Measurements from ENCODE around the gene IGFBP3.
A peak's percentile ranks its signal among the peaks of the same experiment; 100 is the strongest.

IGFBP3 gene

DNA sequence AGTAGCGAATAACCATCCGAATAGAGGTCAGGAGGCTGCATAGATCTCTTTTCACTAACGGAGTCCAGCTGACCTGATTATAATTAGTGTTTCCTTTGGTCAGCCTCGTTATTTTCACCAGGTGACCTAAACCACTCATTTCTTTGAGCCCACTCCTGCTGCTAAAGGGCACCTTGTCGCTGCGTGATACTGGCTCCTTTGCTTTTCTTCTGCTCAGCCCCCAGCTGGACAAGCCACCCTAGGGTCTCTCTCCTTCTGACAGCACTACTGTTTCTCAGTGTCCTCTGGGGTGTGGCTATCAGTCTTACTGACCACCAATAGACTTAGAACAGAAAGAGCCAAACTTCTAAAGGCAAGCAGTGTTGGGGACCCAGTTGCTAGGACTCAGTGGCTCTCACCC is 2.7 kb upstream of the IGFBP3 start:
- H3K9me3 ChIP-seq (ENCODE audit: control insufficient read depth, low read length), result no peaks in the 10 kb centered on the region
- H3K79me2 ChIP-seq, result no peaks in the 10 kb centered on the region
- H2AFZ ChIP-seq, result no peak overlapping the region
- no peak overlapping the region for H3K9ac ChIP-seq
- H3K4me1 ChIP-seq, result no peaks in the 10 kb centered on the region
- no peaks in the 10 kb centered on the region for H3K36me3 ChIP-seq (ENCODE audit: control insufficient read depth, insufficient read depth, low read length)
- no peaks in the 10 kb centered on the region for H3K27me3 ChIP-seq (ENCODE audit: control insufficient read depth, insufficient read depth, low read length)
- no peak overlapping the region for H3K27ac ChIP-seq
- H3K4me2 ChIP-seq (ENCODE audit: low read length), result no peak overlapping the region
- TF ChIP-seq, protein P1, sequence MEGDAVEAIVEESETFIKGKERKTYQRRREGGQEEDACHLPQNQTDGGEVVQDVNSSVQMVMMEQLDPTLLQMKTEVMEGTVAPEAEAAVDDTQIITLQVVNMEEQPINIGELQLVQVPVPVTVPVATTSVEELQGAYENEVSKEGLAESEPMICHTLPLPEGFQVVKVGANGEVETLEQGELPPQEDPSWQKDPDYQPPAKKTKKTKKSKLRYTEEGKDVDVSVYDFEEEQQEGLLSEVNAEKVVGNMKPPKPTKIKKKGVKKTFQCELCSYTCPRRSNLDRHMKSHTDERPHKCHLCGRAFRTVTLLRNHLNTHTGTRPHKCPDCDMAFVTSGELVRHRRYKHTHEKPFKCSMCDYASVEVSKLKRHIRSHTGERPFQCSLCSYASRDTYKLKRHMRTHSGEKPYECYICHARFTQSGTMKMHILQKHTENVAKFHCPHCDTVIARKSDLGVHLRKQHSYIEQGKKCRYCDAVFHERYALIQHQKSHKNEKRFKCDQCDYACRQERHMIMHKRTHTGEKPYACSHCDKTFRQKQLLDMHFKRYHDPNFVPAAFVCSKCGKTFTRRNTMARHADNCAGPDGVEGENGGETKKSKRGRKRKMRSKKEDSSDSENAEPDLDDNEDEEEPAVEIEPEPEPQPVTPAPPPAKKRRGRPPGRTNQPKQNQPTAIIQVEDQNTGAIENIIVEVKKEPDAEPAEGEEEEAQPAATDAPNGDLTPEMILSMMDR (IDR thresholded peaks at IDR 0.05), result no peak
- H3K4me3 ChIP-seq (ENCODE audit: low read depth, low read length), result no peak overlapping the region

DNA sequence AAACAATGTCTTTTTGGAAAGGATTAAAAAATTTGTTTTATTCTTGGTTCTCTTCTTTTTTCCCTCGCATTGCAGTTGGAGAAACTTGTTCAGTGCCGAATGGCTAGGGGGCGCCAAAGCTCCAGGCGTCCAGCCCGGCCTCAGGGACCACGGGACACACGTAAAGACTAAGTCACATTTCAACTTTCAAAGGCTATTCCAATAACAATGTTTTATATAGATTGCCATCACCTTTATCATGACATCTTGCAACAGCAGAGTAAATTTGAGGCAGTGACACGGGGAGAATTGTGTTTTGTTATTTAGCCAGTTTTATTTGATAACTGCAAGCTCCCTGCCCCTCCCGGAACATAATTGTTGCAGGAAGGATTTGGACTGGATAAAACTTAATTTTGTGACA is 2.2 kb upstream of the IGFBP3 start:
- H3K4me3 ChIP-seq (ENCODE audit: low read depth, low read length), result peak overlapping the region; percentile 15
- no peaks in the 10 kb centered on the region for H3K79me2 ChIP-seq
- H3K9me3 ChIP-seq (ENCODE audit: control insufficient read depth, low read length), result no peaks in the 10 kb centered on the region
- no peaks in the 10 kb centered on the region for H3K4me1 ChIP-seq
- no peak overlapping the region for H3K4me2 ChIP-seq (ENCODE audit: low read length)
- no peaks in the 10 kb centered on the region for H3K36me3 ChIP-seq (ENCODE audit: control insufficient read depth, insufficient read depth, low read length)
- H2AFZ ChIP-seq, result peak overlapping the region; percentile 27
- TF ChIP-seq, protein P1 (IDR thresholded peaks at IDR 0.05), result peak; percentile 83
- H3K9ac ChIP-seq, result no peak overlapping the region
- no peaks in the 10 kb centered on the region for H3K27me3 ChIP-seq (ENCODE audit: control insufficient read depth, insufficient read depth, low read length)
- no peak overlapping the region for H3K27ac ChIP-seq

DNA sequence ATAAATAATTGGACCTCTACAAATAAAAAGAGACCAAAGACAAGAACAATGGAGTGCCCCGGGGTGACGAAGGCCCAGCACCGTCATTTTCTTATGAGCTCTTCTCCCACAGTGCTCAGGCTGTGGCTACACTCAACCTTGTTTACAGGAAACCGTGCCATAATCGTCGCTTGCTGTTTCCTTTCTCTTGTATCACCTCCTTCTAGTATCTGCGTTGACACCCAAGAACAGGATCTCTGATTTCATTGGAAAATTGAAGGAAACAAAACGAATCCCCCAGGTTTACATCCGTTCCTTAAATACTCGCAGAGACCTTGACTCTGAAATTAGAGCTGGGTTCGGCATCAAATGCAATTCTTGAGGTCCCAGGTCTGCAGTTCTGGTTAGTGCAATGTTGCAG is 1.7 kb upstream of the IGFBP3 start:
- TF ChIP-seq, protein P1 (IDR thresholded peaks at IDR 0.05), result no peak
- peak overlapping the region; percentile 27 for H2AFZ ChIP-seq
- H3K4me1 ChIP-seq, result peaks cover under 1% of the 10 kb centered on the region
- no peak overlapping the region for H3K9ac ChIP-seq
- H3K4me2 ChIP-seq (ENCODE audit: low read length), result peak overlapping the region; percentile 48
- H3K79me2 ChIP-seq, result no peaks in the 10 kb centered on the region
- peak overlapping the region; percentile 15 for H3K4me3 ChIP-seq (ENCODE audit: low read depth, low read length)
- no peaks in the 10 kb centered on the region for H3K36me3 ChIP-seq (ENCODE audit: control insufficient read depth, insufficient read depth, low read length)
- no peak overlapping the region for H3K27ac ChIP-seq
- no peaks in the 10 kb centered on the region for H3K9me3 ChIP-seq (ENCODE audit: control insufficient read depth, low read length)
- no peaks in the 10 kb centered on the region for H3K27me3 ChIP-seq (ENCODE audit: control insufficient read depth, insufficient read depth, low read length)

DNA sequence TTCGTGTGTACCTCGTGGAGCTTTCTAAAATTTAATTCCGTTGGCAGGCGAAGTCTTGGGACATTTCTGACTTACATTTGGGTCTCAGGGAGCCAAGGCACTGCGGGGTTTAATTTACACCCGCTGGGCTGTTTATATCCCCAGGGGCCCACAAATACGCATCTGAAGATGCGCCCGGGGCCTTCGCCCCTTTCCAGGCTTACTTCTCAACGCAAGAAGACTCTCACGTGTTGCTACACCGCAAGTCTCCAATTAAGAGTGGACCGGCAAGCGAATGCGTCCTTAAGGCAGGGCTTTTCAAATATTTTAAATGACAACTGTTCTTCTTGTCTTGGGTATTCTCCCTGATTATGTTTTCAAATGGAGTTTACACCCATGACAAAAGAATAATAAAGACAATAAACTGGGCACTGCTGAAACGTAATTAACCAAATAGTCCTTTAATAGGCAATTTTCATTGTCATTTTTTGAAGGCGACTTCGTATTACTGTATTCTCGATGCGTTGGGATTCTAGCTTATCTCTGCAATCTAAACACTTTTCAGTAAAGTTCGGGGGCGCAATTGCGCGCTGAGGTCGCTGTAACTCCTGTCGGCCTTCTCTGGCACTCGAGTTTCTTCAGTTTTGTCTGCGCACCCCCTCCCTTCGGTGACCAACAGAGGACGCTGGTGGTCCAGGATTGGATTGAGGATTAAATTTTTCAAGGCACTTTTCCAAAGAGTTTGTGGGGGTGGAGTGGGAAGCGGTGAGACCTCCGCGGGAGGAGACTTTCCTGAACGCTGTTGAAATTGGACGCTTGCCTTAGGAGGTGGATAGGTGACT is 837 bp upstream of the IGFBP3 start:
- Histone ChIP-seq H3K4me1 (peaks cover 2% of the 10 kb centered on the region), H2AFZ (no peak overlapping the region), H3K4me2 (ENCODE audit: low read length) (peak overlapping the region; percentile 40), H3K36me3 (ENCODE audit: control insufficient read depth, insufficient read depth, low read length) (no peaks in the 10 kb centered on the region), H3K27me3 (ENCODE audit: control insufficient read depth, insufficient read depth, low read length) (no peaks in the 10 kb centered on the region), H3K4me3 (ENCODE audit: low read depth, low read length) (peak overlapping the region; percentile 41), H3K9ac (no peak overlapping the region), H3K27ac (no peak overlapping the region), H3K9me3 (ENCODE audit: control insufficient read depth, low read length) (no peaks in the 10 kb centered on the region), H3K79me2 (no peaks in the 10 kb centered on the region)
- TF ChIP-seq, protein P1 (IDR thresholded peaks at IDR 0.05), result peak; percentile 35

DNA sequence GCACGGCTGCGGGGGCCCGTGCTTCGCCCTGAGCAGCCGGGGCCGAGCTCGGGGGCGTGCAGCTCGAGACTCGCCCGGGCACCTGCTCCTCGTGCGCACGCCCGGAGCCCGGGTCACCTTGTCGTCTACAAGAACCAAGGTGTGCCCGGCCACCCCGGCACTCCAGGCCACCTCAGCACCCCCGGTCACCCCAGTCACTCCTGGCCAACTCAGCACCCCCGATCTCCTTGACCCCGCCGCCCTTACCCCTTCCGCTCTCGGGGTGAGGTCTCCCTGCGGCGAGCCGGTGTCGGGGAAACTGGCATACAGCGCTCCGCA is 268 bp upstream of the IGFBP3 start:
- H2AFZ ChIP-seq, result no peak overlapping the region
- H3K27ac ChIP-seq, result no peak overlapping the region
- H3K79me2 ChIP-seq, result no peaks in the 10 kb centered on the region
- no peaks in the 10 kb centered on the region for H3K9me3 ChIP-seq (ENCODE audit: control insufficient read depth, low read length)
- peak overlapping the region; percentile 39 for H3K4me2 ChIP-seq (ENCODE audit: low read length)
- H3K9ac ChIP-seq, result no peak overlapping the region
- H3K36me3 ChIP-seq (ENCODE audit: control insufficient read depth, insufficient read depth, low read length), result no peaks in the 10 kb centered on the region
- H3K27me3 ChIP-seq (ENCODE audit: control insufficient read depth, insufficient read depth, low read length), result no peaks in the 10 kb centered on the region
- H3K4me1 ChIP-seq, result peaks cover 2% of the 10 kb centered on the region
- peak overlapping the region; percentile 41 for H3K4me3 ChIP-seq (ENCODE audit: low read depth, low read length)
- TF ChIP-seq, protein P1 (IDR thresholded peaks at IDR 0.05), result no peak
